Parathyroid adenoma (tissue), 2 donors: ENCODE data around the gene EVI5L.

Source experiments
- H2AFZ ChIP-seq: fragments of 300-600 bp; sonication (generic); one replicate; pipeline ENCODE4 v1.7.0; 2017; ENCODE audit warnings: antibody characterized with exemption, mild to moderate bottlenecking
- H3K27ac ChIP-seq: fragments of 300-600 bp; sonication (generic); one replicate; pipeline ENCODE4 v1.7.0; 2017
- H3K27me3 ChIP-seq: fragments of 300-600 bp; sonication (generic); one replicate; pipeline ENCODE4 v1.7.0; 2017; ENCODE audit warnings: low read length; ENCODE audit not compliant: control insufficient read depth, insufficient read depth
- H3K36me3 ChIP-seq: fragments of 300-600 bp; sonication (generic); one replicate; pipeline ENCODE4 v1.7.0; 2017; ENCODE audit warnings: low read length; ENCODE audit not compliant: control insufficient read depth, insufficient read depth
- H3K4me1 ChIP-seq: fragments of 300-600 bp; sonication (generic); one replicate; pipeline ENCODE4 v1.7.0; 2017; ENCODE audit warnings: control low read depth
- H3K4me2 ChIP-seq: fragments of 300-600 bp; sonication (generic); one replicate; pipeline ENCODE4 v1.7.0; 2017; ENCODE audit warnings: low read length
- H3K4me3 ChIP-seq: fragments of 300-600 bp; sonication (generic); one replicate; pipeline ENCODE4 v1.7.0; 2017; ENCODE audit warnings: low read depth, low read length
- H3K79me2 ChIP-seq: fragments of 300-600 bp; sonication (generic); one replicate; pipeline ENCODE4 v1.7.0; 2017; ENCODE audit warnings: control low read depth
- H3K9ac ChIP-seq: fragments of 300-600 bp; sonication (generic); one replicate; pipeline ENCODE4 v1.7.0; 2017; ENCODE audit warnings: mild to moderate bottlenecking
- H3K9me3 ChIP-seq: fragments of 300-600 bp; sonication (generic); one replicate; pipeline ENCODE4 v1.7.0; 2017; ENCODE audit warnings: low read length; ENCODE audit not compliant: control insufficient read depth
- TF ChIP-seq, protein P1 (sequence below): fragments of 300-600 bp; sonication (generic); IDR thresholded peaks from one replicate; pipeline ENCODE4 v1.7.0; 2017; ENCODE audit warnings: antibody characterized with exemption, mild to moderate bottlenecking
- donor health status: primary hyperparathyroidism.

Gene EVI5L

DNA sequence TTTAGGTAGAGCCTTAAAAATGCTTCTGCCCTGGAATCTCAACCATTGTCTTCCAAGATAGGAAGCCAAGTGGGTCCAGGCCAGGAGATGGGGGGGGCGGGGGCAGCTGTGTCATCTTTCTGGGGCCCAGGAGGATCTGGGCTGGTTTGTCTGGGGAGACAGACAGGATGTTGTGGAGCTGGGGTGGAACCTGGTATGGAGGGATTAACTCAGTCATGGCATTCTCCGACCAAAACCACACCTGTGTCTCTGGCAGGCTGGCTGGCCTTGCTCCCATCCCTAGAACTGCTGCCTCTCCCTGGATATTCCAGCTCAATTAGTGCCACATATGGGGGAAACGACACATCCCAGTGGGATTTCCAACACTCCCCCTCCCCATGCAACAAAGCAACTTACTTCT, 70.9 kb downstream of the EVI5L start:
- Histone ChIP-seq H2AFZ (no peak overlapping the region), H3K27me3 (no peaks in the 10 kb centered on the region), H3K79me2 (peaks cover 18% of the 10 kb centered on the region), H3K27ac (no peak overlapping the region), H3K9me3 (no peaks in the 10 kb centered on the region), H3K4me1 (peaks cover 17% of the 10 kb centered on the region), H3K9ac (no peak overlapping the region), H3K4me3 (no peak overlapping the region), H3K36me3 (no peaks in the 10 kb centered on the region), H3K4me2 (no peak overlapping the region)
- TF ChIP-seq, protein P1, sequence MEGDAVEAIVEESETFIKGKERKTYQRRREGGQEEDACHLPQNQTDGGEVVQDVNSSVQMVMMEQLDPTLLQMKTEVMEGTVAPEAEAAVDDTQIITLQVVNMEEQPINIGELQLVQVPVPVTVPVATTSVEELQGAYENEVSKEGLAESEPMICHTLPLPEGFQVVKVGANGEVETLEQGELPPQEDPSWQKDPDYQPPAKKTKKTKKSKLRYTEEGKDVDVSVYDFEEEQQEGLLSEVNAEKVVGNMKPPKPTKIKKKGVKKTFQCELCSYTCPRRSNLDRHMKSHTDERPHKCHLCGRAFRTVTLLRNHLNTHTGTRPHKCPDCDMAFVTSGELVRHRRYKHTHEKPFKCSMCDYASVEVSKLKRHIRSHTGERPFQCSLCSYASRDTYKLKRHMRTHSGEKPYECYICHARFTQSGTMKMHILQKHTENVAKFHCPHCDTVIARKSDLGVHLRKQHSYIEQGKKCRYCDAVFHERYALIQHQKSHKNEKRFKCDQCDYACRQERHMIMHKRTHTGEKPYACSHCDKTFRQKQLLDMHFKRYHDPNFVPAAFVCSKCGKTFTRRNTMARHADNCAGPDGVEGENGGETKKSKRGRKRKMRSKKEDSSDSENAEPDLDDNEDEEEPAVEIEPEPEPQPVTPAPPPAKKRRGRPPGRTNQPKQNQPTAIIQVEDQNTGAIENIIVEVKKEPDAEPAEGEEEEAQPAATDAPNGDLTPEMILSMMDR: no peak

DNA sequence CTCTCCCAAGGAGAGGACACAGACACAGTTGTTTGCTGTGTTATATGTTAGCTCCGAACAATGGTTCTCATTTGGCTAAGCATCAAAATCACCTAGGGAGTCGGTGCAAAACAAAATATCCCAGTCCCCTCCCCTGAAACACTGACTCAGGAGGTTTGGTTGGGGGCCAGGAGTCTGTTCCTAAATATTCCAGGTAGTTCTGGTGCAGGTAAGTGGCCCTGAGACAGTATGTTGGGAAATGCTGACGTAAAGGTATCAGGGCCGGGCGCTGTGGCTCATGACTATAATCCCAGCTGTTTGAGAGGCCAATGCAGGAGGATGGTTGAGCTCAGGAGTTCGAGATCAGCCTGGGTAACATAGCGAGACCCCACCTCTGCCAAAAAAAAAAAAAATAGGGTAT, 71.3 kb downstream of the EVI5L start:
- no peak overlapping the region for H3K27ac ChIP-seq
- no peak overlapping the region for H2AFZ ChIP-seq
- no peak overlapping the region for H3K9ac ChIP-seq
- H3K79me2 ChIP-seq: peaks cover 22% of the 10 kb centered on the region
- no peak overlapping the region for H3K4me2 ChIP-seq
- no peaks in the 10 kb centered on the region for H3K27me3 ChIP-seq
- no peaks in the 10 kb centered on the region for H3K9me3 ChIP-seq
- TF ChIP-seq, protein P1: no peak
- no peak overlapping the region for H3K4me3 ChIP-seq
- no peaks in the 10 kb centered on the region for H3K36me3 ChIP-seq
- peaks cover 20% of the 10 kb centered on the region for H3K4me1 ChIP-seq

DNA sequence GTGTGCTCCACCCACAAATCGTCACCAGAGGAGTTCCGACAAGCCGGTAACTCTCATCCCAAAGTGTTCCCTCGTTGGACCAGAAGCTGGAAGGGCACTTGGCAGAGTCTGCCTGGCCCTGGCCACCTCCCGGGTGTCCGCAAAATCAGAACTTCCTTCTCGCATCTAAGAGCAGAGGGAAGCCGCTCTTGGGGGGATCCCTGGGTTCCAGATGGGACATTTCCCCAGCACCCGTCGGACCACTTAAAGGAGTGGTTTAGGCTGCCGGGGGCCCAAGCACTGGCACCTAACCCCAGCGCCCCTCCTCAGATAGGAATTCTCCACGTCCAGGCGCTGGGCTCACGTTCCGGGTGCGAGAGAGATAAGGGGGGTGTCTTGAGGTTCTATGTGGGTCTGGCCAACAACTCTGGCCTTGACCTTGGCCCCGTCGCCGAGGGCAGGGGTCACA, 72.8 kb downstream of the EVI5L start:
- H3K9ac ChIP-seq: no peak overlapping the region
- H3K4me2 ChIP-seq: peak overlapping the region; percentile 87
- peaks cover 20% of the 10 kb centered on the region for H3K4me1 ChIP-seq
- no peaks in the 10 kb centered on the region for H3K9me3 ChIP-seq
- H3K4me3 ChIP-seq: peak overlapping the region; percentile 94
- H2AFZ ChIP-seq: peak overlapping the region; percentile 87
- H3K27me3 ChIP-seq: no peaks in the 10 kb centered on the region
- H3K27ac ChIP-seq: peak overlapping the region; percentile 66
- peaks cover 34% of the 10 kb centered on the region for H3K79me2 ChIP-seq
- H3K36me3 ChIP-seq: no peaks in the 10 kb centered on the region
- TF ChIP-seq, protein P1: no peak

DNA sequence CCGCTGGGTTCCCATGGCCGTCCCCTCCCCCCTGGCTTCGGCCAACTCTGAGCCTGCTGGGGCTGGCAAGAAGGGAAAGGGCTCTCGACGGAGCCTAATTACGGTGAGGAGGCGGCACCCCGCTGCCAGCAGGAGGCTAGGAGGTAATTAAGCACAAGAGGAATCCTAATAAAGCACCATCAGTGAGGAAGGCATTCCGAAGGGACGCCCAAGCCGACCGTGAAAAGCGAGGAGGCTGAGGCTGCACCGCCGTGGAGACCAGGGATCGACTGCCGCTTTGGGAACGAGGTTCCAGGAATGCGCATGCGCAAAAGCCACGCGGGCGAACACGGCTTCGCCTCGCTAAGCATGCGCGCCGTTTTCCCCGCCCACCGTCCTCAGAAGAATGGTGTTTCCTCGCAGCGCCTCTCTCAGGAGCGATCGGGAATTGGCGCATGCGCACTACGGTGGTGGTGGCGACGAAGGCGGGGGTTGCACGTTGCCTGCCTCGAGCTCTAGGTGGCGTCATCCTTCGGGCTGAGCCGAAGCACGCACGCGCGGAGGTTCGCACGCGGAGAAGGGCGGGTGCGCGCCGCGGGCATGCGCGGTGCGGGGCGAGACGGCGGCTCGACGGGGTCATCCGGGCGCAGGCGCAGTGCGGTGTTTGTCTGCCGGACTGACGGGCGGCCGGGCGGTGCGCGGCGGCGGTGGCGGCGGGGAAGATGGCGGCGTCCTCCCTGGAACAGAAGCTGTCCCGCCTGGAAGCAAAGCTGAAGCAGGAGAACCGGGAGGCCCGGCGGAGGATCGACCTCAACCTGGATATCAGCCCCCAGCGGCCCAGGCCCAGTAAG, 73.4 kb downstream of the EVI5L start, which contains the start of gene MAP2K7:
Gene MAP2K7, plus strand, starts transcription at position 634 of the 830 bp plus-strand sequence. Its CDS starts 68 bp downstream, at position 702.
- peaks cover 20% of the 10 kb centered on the region for H3K4me1 ChIP-seq
- no peaks in the 10 kb centered on the region for H3K9me3 ChIP-seq
- TF ChIP-seq, protein P1: peak; percentile 85
- peak within 1 kb of the TSS; percentile 57 for H3K9ac ChIP-seq
- peak within 1 kb of the TSS; percentile 94 for H3K4me3 ChIP-seq
- no peaks in the 10 kb centered on the region for H3K27me3 ChIP-seq
- peak within 1 kb of the TSS; percentile 87 for H2AFZ ChIP-seq
- H3K4me2 ChIP-seq: peak within 1 kb of the TSS; percentile 99
- peak within 1 kb of the TSS; percentile 66 for H3K27ac ChIP-seq
- peaks cover 34% of the 10 kb centered on the region for H3K79me2 ChIP-seq
- H3K36me3 ChIP-seq: no peaks in the 10 kb centered on the region
